Activated CD4-positive, alpha-beta T cell treated with anti-CD3 and anti-CD28 coated beads, Interleukin-2, amount 50 U/mL, for 16 hours (primary cell): ENCODE results near the gene DYRK1A.
A peak's percentile ranks its signal among the peaks of the same experiment; 100 is the strongest.
"Not testable (repeated sequence)": the region's sequence is repeated elsewhere in the genome, so short reads cannot be mapped to it uniquely, and the experiment has no call there.

Experiments
- DNase-seq: peaks from one replicate; pipeline ENCODE4 v3.0.0-alpha.2; 2020

DYRK1A gene

DNA sequence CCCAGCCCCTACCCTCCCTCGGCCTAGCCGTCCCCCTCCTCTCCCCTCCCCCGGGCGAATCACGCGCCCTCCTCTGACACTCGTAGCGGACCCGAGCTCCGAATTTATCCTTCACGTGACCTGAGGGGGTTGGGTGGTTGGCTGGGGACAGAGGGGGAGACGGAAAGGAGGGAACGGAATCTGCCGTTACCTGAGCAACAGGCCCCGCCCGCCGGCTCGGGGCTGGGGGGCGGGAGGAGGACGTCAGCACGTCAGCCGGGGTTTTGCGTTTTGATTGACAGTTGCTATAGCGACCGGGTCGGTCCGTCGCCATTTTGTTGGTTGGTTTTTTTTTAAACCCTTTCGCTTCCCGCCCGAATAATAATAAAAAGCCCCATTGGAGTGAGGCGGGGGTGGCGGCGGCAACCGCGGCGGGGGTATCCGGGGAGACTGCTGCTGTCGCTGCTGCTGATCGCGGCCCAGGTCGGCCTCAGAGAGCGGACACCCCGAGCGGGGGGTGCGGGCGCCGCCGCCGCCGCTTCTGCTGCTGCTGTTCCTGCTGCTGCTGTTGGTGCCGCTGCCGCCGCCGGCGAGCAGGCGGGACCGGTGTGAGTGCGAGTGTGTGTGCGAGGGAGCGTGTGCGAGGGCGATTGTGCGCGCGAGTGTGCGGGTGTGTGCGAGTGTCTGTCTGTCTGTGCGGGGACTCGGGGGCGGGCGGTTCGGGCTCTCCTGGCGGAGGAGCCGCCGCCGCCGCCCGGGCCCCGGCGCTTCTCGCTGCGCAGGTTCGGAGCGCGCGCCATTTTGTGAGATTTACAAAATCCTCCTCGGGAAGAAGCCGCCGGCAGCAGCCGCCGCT, at the start of gene DYRK1A:
Gene DYRK1A, plus strand, starts transcription at position 292 of the 835 bp plus-strand sequence. CDS start 53,602 bp downstream, outside the sequence.
- peak; percentile 99 for DNase-seq

DNA sequence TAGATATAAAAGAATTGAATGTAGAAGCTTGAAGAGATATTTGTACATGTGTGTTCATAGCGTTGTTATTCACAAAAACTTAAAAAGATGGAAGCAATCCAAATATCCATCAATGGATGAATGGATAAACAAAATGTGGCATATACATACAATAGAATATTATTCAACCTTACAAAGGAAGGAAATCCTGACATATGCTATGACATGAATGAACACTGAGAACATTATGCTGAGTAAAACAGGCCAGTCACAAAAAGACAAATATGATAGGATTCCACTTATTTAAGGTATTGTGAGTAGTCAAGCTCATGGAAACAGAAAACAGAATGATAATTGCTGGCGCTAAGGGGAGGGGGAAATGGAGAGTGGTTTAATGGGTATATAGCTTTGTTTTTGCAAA, 47.0 kb upstream of the DYRK1A start:
- no peak for DNase-seq

DNA sequence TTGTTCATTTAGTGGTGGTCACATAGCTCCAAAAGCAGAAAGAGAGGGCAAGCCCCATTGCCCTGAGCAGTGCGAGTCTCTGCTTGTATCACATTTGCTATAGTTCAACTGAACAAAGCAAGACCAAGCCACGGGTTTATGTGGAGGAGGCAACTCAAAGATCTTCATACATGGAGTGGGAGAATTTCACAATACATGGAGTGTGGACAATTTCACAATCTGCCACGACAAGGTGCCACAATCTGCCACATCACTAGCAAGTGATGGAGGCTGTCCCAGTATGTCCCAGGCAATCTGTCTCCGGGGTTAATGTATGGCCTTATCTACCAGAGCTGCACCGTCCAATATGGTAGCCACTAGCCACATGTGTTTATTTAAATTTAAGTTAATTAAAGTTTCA, 44.5 kb upstream of the DYRK1A start:
- no peak for DNase-seq

DNA sequence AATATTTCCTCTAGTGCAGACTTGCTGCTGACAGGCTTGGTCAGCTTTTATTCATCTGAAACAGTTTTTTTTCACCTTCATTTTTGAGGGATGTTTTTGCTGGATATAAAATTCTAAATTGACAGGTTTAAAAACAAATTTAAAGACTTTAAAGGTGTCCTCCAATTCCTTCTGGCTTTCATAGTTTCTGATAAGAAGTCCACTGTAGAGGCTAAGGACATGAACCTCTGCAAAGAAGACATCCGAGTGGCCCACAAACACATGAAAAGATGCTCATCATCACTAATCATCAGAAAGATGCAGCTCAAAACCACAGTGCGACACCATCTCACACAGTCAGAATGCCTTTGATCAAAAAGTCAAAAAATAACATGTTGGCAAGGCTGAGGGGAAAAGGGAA, 42.0 kb upstream of the DYRK1A start:
- no peak for DNase-seq

DNA sequence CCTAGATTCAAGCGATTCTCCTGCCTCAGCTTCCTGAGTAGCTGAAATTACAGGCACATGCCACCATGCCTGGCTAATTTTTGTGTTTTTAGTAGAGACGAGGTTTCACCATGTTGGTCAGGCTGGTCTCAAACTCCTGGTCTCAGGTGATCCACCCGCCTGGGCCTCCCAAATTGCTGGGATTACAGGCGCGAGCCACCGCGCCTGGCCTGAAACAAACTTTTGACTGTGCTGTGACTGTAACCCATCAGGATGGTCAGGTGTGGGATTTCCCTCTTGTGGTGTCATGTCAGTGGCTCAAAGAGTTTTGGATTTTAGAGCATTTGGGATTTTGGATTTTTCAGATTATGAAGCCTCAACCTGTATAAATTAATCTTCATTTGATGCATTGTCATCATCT, 38.4 kb upstream of the DYRK1A start:
- not testable (repeated sequence) for DNase-seq

DNA sequence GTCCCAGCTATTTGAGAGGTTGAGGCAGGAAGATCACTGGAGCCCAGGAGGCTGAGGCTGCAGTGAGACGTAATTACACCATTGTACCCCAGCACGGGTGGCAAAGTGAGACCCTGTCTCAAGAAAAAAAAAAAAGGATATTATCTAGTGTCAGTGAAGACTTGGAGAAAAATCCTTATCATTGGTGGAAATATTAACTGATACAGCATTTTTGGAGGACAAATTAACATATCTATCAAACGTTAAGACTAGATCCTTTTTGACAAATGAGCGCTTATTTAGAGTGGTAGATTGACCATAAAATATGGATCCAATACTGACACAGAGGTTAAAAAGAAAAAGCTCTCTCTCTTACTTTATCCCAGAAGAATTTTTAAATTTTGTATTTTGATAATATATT, 35.2 kb upstream of the DYRK1A start:
- no peak for DNase-seq

DNA sequence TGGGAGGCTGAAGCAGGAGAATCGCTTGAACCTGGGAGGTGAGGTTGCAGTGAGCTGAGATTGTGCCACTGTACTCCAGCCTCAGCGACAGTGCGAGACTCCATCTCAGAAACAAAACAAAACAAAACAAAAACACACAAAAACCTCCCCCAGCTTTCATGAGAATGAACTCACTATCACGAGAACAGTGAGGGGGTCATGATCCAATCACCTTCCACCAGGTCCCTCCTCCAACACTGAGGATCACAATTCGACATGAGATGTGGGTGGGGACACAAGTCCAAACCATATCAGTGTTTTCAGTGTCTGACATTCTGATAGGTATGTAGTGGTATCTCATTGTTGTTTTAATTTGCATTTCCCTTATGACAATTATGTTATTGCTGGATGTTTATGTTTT, 31.5 kb upstream of the DYRK1A start:
- DNase-seq = no peak

DNA sequence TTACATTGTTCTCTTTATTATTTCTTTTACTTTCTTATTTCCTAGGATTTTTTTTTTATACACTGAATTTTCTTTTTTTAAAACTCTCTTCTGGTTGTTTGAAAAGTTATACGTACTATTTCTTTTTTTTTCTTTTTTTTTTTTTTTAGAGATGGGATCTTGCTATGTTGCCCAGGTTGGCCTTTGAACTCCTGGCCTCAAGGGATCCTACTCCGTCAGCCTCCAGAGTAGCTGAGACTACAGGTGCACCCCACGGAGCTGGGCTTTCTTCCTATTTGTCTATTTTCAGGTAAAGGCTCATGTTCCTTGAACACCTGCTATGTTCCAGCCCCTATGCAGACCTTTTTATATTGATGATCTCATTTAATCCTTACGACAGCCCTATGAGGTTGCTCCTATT, 29.4 kb upstream of the DYRK1A start:
- no peak for DNase-seq

DNA sequence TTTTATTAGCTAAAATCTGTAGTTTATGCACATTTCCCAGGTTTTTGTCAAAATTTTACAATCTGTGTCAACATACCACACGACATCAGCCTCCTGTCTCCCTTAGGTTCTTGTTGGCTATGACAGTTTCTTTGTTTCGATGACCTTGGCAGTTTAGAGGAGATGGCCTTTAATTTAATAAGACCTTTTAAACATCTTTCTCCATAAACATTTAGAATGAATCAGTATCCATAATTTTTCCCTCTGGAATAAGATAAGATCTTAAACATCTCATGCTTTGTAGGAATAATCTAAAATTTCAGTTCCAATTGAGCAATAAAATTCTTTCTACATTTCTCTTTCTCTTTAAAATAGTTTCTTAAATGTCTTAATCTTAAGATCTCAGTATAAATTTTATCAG, 28.7 kb upstream of the DYRK1A start:
- DNase-seq = no peak

DNA sequence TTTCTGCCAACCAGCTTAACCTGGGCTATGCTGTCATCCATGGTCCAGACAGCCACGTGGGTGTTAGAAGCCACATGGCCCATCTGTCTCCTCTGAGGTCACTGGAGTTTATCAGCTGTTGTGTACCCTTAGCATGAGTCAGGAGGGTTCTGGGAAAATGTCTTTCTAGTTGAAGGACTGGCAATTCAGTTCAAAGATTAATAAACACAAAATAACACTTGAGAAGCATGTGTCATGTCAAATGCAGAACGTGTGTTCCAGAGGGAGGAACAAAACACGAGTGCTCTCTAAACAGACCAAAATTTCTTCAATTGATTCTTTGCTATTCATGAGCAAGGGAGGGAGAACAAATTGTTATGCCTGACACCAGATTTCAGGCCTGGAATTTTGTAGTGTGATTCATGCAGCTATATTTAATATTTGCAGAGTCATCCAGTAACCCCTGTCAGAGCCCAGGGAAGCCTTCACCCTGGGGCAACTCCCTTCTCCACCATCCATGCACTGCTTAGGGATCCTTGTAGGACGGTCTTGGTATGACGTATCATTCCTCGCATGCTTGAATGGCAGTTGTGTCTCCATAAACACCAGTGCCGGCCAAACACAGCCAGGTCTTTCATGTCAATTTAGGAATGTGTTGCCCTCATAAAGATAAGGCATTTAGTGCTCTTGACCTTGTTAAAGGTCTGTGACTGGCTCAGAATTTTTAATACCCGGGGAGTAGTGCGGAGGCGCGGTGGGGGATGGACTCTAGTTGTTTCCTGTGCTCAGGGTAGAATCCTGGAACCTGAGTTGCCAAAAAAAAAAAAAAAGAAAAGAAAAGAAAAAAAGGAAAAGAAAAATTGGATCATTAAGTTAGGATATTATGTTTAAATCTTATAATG, 27.7 kb upstream of the DYRK1A start:
- no peak for DNase-seq

DNA sequence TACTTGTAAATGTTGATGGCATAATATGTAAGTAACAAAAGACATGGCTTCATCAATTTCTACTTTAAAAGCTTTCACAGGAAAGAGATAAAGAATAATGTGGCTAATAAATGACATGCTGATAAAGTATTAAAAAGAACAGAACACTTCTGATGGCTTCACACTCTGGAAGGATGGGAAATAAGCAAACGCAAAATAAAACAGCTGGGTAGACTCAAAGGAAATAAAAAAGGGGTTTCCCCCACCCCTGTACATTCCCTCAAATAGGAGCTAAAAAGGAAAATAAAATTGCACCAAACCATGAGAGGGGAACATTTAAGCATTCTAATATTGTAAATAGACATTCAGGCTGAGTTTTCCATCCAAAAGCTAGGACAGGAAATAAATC, 27.0 kb upstream of the DYRK1A start:
- DNase-seq = no peak

DNA sequence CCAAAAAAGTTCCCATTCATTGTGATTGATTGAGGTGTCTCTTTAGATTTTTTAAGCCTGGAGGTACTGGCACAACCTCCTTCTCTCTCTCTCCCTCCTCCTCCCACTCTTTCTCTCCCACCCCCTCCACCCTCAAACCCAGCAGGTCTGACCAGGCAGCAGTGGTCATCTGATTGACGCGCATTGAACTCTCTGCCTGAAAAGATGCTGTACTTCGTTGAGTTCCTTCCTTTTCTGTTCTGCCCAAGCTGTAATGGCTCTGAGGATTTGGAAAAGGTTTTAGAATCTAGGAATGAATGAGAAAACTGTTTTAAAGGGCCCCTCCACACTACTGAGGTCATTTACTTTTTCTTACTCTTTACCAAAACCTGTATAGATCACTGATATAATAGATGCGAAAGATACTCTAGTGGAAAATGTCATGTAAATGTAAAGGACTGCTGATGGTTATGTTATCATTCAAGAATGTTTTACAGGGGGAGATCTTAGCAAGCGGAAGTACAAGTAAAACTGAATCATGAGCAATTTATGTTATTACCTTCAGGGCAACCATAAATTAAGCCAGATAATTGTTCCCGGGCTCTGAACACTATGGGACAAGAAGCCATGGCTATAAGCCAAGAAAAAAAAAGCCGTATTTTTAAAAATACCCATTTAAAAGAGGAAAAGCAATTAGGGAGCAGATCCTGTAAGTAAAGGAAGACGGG, 25.2 kb upstream of the DYRK1A start:
- no peak for DNase-seq

DNA sequence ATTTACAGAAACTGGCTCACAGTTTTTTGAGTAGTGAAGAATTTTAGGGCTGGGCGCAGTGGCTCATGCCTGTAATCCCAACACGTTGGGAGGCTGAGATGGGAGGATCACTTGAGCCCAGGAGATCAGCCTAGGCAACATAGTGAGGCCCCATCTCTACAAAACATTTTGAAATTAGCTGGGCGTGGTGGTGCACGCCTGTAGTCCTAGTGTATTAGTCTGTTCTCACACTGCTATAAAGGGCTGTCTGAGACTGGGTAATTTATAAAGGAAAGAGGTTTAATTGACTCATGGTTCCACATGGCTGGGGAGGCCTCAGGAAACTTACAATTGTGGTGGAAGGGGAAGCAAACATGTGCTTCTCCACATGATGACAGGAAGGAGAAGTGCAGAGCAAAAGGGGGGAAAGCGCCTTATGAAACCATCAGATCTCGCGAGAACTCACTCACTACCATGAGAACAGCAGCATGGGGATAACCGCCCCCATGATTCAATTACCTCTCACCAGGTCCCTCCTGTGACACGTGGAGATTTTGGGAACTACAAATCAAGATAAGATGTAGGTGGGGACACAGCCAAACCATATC, 24.4 kb upstream of the DYRK1A start:
- DNase-seq = no peak

DNA sequence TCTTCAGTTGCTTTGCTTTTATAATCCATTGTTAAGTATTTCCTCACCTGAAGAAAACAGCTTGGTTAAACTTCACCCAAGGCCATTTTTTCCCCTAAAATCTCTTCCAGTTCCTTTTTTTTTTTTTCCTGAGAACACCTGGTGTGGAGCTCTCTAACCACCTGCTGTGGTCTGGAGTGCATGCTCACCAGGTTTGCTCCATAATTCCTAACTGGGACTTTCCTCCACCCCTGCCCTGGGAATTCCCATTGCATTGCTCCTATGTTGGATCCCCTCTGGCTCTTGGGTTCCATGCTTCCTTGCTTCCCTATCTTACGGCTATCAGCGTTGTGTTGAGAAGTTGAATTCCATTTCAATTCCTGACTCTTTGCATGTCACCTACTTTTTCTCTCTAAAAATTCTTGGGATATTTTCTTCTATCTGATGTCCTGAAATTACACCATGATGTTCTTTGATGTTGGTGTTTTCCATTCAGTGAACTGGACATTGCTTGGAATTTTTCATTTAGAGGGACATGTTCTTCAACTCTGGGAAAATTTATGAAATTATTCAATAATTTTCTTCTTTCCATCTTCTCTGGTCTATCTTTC, 19.6 kb upstream of the DYRK1A start:
- no peak for DNase-seq

DNA sequence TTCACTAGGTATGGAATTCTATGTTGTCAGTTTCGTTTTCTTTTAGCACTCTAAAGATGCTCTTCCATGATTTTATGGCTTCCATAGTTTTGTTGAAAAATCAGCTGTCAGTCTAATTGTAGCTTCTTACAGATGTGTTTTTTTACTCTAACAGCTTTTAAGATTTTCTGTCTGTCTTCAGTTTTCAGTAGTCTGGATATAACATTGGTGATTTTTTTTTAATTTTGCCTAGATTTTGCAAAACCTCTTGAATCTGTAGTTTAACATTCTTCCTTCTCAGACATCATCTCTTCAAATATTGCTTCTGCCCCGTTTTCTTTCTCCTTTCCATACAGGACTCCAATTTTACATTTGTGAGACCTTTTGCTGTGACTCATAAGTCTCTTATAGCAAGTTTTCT, 17.9 kb upstream of the DYRK1A start:
- DNase-seq = no peak

DNA sequence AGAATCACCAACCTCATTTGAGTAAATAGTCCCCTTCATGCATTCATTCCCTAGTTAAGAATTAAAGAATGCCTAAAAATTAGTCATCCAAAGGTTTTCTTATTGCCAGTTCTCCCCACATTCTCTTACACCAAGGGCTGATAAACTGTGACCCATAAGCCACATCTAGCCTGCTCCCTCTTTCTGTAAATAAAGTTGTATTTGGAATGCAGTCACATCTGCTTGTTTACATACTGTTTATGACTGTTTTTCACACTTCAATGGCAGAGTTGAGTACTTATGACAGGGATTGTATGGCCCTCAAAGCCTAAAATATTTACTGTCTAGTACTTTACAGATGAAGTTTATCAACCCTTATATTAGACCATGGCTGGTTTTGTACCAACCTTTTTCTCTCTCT, 16.1 kb upstream of the DYRK1A start:
- DNase-seq = no peak

DNA sequence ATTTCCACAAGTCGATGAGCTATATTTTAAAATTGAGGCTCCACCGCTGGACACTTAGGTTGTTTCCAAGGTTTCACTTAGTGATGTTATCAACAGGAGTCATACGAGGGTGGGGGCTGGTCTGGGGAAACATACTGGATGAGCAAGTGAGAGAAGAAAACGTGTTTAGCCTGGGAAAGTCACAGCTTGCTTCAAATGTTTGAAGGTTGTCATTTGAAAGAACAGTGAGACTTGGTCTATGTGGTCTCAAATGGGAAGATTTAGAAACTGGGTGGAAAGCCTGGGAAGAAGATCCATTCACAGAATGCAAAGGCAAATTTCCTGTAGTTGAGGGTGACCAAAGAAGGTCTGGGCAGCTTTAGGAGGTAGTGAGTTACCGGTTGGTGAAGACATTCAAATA, 9.9 kb upstream of the DYRK1A start:
- no peak for DNase-seq

DNA sequence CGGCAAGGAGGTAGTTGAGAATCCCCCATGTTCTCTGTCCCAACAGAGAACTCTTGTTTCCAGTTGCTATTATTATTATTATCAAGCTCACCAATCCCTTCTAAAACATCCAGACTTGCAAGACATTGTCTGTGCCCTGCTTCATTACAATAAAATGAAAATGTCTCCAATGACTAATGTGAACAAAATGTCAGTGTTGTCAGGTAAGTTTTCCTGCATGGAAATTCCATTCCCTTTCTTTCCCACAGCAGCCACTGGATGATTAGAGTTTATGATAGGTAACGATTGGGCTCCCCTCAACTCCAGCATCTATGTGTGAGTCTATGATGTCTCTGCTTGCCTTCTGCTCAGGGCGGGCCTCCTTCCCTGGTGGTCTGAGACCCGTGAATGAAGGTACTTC, 8.9 kb upstream of the DYRK1A start:
- DNase-seq = no peak

DNA sequence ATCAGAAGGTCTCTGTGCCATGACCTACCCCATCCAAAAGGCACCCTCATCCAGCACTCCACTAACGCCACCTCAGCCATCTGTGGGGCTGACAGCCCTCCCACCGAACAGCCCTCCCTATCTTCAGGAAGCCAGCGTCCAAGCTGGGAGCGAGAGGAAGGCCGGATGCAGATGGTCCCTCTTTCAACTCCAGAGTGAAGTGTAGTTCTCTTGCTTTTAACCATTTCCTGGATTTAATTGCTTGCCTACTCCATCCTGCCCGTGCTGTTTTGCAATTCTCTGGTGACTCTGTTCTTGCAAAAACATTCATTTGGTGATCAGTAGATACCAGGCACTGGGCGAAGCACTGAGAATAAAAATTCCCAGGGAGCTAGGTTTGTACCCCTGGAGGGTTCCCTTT, 8.2 kb upstream of the DYRK1A start:
- DNase-seq = no peak

DNA sequence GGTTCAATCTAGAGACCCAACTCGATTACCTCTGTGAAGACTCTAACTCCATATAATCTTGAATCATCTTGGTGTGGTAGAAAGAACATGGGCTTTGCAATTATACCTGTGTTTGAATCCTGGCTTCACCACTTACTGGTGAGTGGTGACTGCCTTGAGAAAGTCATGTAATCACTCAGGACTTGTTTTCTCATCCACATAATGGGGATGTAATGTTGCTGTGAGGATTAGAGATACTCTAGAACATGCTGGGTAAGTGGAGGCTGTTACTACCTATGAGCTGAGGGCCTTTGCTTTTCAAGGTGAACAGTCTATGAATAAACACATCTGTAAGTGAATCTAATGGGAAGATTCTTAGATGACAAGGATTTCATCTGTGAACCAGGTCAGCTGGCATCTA, 2.6 kb upstream of the DYRK1A start:
- DNase-seq = no peak

DNA sequence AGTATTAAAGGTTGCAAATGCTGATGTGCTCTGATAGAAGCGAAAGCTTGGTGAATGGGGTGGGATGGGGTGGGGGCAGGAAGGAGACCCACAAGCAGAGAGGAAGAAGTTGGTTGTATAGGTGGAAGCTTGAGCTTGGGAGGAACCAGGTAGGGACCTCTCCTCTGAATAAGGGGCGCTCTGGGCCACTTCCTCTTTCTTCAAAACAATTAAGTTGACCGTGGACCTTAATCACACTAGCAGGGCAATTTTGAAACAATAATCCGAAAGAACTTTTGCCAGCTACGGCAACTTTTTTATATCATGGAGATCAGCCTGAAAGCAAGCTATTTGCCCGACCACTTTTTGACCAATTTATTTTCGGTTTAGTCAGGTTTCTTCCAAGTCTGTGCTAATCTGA, 1.9 kb upstream of the DYRK1A start:
- DNase-seq = no peak
